Activated gamma-delta T cell treated with Interleukin-2 at 50 U/mL for 16 hours (primary cell): ENCODE data around the gene GTF3C4.

Experiments
- DNase-seq: peaks from one replicate; pipeline ENCODE4 v3.0.0-alpha.2; 2020

GTF3C4 gene

DNA sequence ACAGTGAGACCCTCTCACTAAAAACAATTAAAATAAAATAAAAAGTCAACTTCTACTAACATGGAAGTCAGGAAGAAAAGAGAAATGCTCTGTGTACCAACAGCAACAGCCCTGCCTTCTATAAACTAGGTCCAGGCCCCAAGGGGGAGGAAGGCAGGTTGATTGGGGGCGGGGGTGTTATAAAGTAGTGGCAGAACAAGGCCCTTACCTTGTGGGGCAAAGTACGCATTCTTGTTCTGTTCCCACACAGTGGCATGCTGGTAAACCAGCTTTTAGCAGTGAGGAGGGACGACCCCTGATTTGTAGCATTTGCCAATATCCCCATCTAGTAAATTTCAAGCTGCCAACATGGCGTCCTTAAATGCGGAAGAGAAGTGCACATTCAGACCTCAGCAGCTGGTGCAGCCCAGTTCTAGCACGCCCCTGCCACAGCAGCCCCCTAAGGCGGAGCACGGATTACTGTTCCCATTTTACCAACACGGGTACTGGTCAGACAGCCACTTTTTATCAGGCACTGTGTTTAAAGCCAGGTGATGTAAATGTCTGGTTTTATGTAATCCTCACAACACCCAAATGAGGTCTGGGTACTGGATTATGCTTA lies 69.5 kb downstream of the GTF3C4 start:
- DNase-seq = no peak

- DNase-seq = no peak
Measured at GRCh38 chr9:132740526-132741309, 70.5 kb downstream of the GTF3C4 start.

DNA sequence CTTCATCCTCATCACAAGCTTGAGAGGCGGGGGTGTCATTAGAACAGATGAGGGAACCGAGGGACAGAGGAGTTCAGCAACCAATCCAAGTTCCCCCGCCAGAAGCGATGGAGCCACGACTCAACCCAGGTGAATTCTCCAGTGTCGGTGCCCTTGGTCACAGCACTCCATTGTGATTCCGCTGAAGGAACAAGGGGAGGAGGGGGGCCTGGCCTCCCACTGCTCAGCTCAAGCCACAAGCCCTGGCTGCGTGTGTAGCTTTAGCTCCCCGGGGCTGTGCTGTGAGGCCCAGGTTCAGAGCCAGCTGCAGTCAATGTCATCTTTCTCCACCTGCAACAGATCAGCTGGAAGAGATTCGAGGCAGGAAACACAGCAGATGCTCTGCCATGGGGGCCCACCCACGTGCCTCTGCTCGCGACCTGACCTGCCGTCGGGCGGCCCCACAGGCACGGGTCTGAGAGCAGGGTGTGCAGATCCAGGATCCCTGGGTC lies 72.6 kb downstream of the GTF3C4 start:
- no peak for DNase-seq

DNA sequence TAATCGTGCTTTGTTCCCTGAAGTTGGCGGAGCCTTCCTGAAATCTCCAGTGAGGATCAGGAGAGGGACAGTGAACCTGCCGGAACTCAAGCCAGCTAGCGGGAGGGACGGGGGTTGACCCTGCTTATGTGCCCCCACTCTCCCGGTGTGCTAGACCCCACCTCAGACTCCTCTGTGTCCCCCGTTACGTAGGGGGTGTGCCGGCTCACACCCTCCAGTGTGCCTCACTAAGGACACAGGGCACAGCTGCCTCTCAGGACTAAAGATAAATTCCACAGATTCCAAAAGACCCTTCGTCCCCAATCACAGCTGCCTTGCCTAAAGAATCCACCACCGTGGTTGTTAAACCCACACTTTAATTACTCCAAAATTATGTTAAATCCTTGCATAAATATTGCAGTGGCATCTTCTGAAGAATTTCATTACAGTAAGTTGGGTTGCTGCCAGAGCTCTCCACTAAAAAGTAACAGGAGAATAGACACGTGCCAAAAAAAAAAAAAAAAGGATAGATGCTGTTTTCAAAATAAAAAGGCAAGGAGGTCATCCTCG lies 73.7 kb downstream of the GTF3C4 start:
- no peak for DNase-seq
